HG03039 (cell line): ENCODE results near the gene LRRFIP1.
"Not testable (repeated sequence)": the region's sequence is repeated elsewhere in the genome, so short reads cannot be mapped to it uniquely, and the experiment has no call there.

Experiments used
- ATAC-seq: cut with Tn5 transposase; IDR thresholded peaks from one replicate; pipeline ENCODE4 v1.9.1; 2021; ENCODE audit warnings: mild to moderate bottlenecking, moderate library complexity; ENCODE audit not compliant: unreplicated experiment

Gene LRRFIP1

DNA sequence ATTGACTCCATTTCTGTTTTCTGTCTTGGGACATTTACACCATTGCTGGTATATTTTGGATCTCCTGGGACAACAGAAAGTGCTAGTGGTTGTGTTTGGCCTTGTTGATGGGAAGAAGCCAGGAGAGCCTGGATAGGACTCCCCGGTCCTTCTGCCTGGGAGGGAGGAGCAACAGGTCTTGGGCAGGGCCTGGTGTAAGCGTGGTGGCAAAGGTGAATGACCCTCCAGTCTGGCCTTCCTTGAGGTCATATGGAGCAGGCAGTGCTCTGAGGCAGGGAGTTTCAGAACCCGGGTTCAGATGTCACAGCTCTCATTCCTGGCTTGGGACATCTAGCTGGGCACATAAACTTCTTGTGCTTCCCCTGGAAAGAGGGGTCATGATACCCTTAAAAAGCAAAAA, 115.2 kb downstream of the LRRFIP1 start:
- ATAC-seq, result no peak

DNA sequence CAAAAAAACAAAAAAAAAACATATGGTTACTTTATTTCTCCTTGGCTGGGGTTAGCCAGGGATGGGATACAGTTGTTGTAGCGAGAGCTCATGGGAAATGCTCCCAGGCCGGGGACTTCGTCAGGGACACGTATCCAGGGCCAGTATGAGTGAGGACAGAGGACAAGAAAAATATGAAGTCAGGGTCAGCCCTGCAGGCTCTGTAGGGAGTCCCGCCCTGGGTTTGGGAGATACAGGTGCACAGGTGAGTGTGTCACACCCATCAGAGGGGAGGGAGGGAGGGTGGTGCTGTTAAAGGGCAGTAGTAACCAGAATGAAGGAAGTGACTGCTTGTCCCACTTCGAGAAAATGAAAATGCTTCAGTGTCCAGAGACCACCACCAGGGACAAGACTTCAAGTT, 115.6 kb downstream of the LRRFIP1 start:
- ATAC-seq, result no peak

DNA sequence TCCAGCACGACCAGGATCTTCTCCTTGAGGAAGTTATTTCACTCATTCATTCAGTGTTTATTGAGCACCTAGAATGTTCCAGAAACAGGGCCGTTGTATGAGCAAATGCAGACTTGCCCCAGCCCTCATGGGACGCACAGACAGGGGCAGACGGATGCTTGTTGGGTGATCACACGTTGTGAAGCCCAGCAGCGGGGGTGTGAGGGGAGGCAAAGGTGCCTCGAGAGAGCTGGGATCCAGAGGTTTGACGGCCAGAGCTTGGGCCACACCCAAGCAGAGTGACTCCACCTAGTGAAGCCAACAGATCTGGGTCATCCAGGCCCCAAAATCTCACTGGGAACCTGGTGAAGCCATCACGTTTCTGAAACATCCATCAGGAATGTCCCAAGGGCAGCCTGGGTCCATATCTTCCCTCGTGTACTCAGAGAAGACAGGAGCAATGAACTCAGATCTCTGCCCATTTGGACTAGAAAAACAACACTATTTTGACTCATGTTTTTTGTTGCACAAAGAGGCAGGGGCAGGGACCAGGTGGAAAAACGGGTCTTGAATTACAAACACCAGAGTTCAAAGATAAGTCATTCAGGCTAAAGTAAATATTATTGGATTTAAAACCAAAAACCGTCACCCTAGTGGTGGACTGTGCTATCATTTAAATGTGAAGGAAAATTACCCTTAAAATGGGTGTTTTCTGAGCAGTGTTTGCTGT, 116.3 kb downstream of the LRRFIP1 start:
- ATAC-seq, result no peak

DNA sequence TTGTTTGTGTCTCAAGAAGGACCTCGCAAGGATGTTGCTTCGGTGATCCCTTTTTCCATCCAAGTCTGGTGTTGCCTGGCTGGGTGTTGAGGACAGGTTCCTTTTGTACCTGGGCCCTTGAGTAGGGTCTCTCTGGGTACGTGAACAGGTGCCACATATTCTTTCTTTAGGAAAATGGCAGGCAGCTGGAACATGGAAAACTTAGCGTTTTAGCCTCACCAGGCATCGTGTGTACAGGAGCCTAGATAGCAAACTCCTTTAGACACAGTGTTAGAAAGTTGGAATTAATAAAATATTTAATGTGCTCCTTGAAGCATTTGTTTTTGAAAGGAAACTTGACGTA, 116.9 kb downstream of the LRRFIP1 start:
- ATAC-seq, result no peak

DNA sequence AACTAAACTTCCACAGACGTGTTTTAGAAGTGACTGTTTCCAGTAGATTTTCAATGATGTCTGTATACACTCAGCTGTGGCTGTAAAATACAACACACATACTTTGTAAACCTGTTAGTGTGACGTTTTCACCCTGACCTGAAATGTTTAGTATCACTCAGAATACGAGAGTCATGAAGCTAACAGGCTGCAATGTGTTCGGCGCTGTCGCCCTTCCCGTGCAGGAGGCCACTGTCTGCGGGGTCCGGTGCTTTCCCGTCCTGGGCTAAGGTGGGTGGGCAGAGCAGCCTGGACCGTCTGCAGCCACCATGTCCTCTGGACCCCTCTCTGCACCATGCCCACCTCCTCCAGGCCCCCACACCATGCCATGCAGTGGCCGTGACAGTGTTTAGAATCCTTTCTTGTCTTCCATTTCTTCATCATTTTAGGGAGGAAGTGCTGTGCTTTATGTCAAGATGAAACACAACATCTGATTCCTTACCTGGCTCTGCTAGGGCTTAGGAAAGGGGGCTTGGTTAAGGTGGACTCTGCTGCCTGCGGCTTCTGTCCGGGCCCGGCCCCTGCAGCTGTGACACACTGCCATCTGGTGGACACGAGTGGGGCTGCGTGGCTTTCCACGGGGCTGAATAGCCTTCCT, 117.3 kb downstream of the LRRFIP1 start:
- peak; percentile 53 for ATAC-seq

DNA sequence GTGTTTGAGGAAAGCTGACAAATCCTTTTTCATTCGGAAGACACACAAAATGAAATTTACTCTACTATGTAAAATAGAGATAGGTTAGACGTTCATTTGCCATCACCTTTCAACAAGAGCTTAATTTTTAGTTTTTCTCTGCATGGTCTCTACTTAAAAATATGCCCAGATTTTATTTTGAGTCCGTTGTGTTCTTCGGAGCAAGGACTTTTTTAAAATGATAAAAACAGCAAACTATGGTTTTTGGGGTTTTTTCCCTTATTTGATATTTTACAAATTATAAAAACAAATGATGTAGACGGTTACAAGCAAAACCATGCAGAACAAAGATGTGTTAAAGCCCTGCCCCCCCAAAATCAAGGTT, 117.8 kb downstream of the LRRFIP1 start:
- ATAC-seq, result no peak

DNA sequence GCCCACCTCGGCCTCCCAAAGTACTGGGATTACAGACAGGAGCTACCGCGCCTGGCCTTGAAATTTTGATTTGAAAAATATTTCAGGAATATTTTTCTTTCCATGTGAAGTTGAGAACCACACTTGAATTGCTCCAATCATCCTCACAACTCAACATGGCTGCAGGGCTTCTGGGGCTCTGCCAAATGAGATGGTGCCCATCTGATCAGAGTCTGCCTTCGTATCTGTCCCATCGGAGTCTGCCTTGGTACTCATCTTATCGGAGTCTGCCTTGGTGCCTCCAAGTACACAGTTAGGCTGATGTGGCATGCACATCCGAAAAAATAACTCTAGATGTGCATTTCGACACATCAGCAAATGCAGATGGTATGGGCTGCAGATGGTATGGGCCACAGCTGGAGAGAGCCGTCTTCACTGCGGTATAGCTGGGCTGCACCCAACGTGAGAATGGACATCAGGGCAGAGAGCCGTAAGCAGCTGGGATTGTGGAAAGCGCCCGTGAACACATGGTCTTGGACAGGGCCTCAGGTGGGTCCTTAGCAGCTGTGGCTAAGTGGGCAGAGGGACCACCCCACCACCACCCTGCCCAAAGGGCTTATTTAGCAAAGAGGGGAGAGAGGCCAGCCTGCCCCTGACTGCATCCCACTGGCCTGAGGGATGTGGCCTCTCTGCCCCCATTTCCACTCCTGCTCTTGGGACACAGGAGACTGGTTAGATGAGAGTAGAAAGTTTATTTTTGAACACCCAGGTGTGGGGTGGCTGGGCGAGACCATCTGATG, 119.1 kb downstream of the LRRFIP1 start:
- ATAC-seq, result no peak

DNA sequence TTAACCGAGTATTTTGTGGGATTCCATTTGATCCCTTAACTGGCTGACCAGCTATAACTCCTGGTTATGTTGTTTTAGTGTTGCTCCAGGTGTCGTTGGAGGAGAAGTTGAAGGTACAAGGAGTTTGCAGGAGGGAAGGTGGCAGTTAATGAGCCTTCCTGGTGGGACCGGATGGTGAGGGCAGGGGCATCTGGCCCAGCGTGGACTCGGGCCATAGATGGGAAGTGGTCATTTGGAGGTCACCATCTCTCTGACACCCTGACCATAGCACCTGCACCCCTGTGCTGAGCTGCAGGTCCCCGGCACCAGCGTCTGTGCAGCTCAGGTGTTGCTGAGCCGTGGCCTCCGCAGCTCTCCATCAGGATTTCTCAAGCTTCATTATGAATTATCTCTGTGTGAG, 119.8 kb downstream of the LRRFIP1 start:
- no peak for ATAC-seq

DNA sequence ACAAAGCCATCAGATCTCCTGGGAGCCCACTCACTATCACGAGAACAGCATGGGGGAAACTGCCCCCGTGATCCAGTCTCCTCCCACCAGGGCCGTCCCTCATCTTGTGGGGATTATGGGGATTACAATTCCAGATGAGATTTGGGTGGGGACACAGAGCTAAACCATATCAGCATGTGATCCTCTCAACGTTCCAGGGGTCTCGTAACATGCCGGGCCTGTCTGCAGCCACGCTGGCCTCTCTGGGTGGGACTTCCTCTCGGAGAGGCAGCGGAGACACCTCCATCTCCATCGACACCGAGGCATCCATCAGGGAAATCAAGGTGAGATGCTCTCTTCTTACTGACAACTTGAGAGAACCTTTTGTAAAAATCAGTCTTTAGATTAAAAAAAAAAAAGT, 121.6 kb downstream of the LRRFIP1 start:
- no peak for ATAC-seq

DNA sequence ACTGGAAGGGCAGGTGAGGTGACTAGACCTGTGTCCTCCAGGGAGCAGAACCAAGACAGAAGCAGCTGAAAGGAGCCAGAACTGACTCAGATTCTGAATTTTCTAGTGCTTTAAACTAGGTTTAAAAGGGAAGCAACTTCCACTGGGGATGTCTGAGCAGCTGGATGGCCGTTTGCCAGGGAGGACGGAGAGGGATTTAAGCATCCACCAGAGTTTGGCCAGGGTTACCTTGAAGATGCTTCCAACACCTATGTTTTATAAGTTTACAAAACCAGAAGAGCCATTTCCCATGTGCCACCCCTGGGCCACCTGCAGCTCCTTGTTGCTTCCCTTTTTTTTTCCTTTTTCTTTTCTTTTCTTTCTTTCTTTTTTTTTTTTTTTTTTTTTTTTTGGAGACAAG, 122.6 kb downstream of the LRRFIP1 start:
- no peak for ATAC-seq

DNA sequence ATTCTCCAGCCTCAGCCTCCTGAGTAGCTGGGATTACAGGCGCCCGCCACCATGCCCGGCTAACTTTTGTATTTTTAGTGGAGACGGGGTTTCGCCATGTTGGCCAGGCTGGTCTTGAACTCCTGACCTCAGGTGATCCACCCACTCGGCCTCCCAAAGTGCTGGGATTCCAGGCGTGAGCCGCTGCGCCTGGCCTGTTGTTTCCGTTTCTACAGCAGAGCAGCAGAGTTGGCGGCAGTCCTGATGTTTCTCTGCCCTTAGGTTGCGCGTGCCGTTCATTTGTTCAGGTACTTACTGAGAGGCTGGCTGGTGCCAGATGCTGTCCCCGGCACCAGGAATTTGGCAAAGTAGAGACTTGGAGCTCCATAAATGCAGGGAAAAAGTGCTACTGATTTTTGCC, 123.1 kb downstream of the LRRFIP1 start:
- ATAC-seq, result not testable (repeated sequence)

DNA sequence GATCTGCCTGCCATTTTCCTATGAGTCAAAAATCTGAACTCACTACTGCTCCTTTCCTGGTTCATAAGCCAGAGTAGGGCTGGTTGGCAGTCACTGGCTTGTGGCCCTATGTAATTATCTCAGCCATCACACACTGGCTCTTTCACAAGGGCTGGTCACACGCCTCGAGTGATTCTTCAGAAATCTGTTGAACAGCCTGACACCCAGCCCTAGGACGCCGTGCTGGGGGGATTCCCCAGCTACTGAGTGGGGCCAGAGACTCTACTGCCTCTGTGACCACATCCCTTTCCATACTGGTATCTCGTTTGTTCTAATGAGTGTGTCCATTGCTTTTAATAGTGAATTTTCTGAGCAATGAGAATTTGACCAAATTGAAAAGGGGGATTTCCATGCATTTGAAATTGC, 125.4 kb downstream of the LRRFIP1 start:
- peak; percentile 97 for ATAC-seq

DNA sequence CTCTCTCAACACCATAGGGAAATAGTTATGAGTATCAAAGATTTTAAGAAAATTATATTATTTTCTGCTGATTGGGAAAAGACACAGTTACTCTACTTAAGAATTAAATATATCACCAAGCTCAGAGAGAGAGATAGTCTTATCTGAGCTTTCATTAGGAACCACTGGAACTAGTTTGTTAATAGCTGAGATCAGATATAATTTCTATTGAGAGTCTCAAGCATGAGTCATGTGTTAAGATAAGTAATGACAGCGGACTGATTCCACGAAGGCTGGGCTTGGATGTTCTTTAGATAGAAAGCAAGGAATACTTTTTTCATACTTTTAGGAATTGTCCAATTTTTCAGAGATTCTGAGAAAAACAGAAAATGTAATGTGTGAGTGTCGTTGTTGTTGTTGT, 126.8 kb downstream of the LRRFIP1 start:
- ATAC-seq, result no peak

DNA sequence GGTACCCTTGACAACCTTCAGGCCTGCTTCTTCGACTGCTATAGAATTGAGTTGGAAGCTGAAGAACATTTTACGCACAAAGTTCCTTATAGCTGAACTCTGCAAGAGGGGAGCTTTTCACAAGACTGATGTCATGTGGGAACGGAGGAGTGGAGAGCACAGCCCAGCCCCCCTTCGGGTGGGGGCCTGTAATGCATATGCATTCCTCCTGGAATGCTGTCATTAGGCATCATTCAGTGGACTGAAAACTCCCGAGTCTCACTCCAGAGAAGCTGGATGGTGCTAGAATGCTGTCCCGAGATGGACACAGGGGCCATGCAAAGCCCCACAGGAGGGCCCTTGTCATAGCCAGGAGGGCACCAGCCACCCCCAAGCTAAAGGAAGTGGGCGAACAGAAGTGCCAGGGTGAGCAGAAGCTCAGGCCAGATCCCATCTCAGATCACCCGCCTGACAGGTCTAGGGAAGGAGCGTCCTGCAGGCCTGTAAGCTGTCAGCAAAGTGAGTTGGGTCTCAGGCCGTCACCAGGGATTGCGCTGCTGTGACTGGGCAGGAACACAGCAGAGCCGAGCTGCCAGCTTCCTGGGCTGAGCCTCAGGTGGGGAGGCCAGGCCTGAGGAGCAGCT, 127.3 kb downstream of the LRRFIP1 start:
- no peak for ATAC-seq

DNA sequence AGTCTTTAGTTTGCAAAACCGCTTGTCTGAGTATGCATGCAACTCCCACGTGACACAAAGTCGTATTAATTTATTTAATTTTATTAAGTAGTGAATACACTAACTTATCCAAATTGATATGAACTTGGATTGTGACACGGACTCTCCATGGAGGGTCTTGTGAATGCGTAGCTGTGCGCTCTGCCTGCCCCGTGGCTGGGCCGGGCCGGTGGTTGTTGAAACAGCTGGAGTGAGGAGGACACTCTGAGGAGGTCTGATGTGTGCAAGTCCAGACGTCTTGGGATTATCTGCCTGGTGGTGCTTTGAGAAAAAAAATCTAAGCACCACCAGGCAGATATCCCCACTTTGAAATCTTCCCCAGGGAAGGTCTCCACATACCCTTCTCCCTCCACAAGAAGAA, 130.2 kb downstream of the LRRFIP1 start:
- ATAC-seq, result no peak

DNA sequence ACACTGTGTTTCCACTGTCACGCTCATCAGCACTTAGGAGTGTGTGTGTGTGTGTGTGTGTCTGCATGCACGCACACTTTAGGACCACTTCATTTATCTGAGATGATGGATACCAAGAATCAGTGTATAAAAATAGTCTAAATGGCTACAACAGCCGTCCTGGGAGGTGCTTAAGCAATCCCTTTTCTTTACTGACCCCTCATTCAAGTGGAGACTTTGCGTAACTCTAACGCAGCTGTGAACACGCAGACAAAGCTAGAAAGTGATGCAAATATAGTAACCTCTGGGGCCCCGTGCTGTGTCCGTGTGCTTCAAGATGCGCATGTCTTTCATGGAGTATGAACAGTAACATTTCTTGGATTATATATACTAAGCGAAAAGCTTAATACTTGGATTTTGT, 130.8 kb downstream of the LRRFIP1 start:
- ATAC-seq, result no peak

DNA sequence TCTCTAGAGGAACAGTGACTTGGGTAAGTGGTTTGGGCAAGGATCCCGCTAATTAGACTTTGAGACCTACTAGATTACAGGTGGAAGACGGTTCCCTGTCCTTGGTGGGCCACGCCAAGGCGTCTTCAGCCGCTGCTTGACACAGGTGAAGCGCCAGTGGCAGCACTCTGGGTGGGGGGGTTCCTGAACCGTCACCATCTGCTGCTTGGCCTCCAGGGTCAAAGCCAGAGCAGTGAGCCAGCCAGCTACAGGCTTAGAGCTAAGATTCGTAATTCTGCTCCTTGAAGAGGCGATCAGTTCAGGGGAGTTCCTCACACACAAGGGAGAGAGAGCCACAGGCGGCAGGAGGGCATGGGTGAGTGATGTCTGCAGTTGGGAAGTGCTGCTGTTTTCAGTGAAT, 131.8 kb downstream of the LRRFIP1 start:
- no peak for ATAC-seq

DNA sequence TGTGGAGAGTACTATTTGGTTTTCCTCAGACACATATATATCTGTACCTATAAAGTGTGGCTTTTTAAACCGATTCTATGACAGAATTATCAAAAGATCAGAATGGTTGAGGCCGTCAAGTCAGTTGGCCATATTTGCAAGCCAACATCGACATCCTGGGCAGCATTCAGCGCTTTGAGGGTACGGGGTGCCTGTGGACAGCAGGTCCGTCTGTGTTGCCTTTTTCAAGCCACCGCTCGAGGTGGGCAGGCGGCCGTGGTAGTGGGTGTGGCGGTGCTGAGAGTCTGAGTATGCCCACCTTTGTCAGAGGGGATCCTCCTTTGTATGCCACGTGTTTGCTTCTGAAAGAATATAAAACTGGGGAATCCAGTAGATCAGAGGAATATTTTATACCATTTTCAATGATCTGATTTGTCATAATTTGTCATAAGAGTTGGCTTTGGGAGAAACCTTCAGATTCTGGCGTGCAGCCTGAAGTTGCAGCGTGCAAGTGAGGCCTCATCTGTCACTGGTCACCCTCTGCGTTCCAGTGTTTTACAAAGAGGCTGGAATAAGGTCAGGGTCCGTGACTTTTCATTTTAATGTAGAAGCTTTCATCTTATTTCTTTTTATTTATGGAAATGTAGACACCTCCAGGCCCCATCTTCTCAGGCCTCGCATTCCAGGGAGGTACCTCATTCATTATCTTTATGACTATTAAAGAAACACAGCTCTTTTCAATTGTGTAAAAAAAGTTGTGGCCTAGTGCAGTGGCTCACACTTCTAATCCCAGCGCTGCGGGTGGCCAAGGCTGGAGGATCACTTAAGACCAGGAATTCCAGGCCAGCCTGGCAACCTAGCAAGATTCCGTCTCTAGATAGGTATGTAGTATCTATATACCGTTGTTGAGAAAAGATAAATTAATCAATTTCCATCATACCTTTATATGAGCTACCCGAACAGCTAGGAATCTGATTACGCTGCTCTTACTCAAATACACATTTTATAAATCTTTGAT, 133.4 kb downstream of the LRRFIP1 start:
- ATAC-seq, result no peak

DNA sequence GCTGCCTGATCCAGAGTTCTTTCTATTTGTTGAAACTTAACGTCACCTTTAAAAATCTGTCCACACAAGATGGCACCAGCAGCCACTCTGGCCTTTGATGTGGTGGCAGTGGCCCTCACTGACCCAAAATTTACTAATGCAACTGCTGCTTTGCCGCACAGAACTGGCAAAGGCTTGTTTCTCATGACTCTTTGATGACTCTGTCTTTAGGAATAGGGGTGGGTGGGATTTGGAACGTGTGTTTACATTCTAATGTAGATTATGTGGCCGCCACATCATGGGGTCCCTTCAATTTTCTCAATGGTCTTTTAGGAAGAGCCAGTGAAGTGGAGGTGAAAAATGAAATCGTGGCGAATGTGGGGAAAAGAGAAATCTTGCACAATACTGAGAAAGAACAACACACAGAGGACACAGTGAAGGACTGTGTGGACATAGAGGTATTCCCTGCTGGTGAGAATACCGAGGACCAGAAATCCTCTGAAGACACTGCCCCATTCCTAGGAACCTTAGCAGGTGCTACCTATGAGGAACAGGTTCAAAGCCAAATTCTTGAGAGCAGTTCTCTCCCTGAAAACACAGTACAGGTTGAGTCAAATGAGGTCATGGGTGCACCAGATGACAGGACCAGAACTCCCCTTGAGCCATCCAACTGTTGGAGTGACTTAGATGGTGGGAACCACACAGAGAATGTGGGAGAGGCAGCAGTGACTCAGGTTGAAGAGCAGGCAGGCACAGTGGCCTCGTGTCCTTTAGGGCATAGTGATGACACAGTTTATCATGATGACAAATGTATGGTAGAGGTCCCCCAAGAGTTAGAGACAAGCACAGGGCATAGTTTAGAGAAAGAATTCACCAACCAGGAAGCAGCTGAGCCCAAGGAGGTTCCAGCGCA, 135.2 kb downstream of the LRRFIP1 start:
- not testable (repeated sequence) for ATAC-seq

DNA sequence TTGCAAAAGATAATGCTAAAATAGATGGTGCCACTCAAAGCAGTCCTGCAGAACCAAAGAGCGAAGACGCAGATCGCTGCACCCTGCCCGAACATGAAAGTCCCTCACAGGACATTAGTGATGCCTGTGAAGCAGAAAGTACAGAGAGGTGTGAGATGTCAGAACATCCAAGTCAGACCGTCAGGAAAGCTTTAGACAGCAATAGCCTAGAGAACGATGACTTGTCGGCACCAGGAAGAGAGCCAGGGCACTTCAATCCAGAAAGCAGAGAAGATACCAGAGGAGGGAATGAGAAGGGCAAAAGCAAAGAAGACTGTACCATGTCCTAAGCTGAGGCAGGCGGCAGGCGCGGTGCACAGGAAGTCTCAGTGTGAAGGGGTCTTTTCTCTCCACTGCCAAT, 136.4 kb downstream of the LRRFIP1 start:
- ATAC-seq, result no peak
